Activated CD4-positive, alpha-beta T cell treated with anti-CD3 and anti-CD28 coated beads, Interleukin-2, amount 10 ng/mL, durations not matched to agents 24 days and 14 days (primary cell): ENCODE measurements around the gene PPP1R9B. TPM values are rescaled to one million over a fixed set of nuclear protein-coding genes. Genes with fewer than 3 reads are reported as not detected.

Experiments used
- DNase-seq: peaks from one replicate; pipeline ENCODE4 v3.0.0; 2022
- H3K27ac Mint-ChIP-seq: one replicate; pipeline ENCODE4 v1.8.0; 2022; ENCODE audit warnings: mild to moderate bottlenecking, mixed read lengths
- H3K27me3 Mint-ChIP-seq: one replicate; pipeline ENCODE4 v1.8.0; 2022; ENCODE audit warnings: mixed read lengths
- H3K36me3 Mint-ChIP-seq: one replicate; pipeline ENCODE4 v1.8.0; 2022; ENCODE audit warnings: low read depth, mild to moderate bottlenecking, mixed read lengths
- H3K4me1 Mint-ChIP-seq: one replicate; pipeline ENCODE4 v1.8.0; 2021; ENCODE audit warnings: mixed read lengths
- H3K4me3 Mint-ChIP-seq: one replicate; pipeline ENCODE4 v1.8.0; 2022; ENCODE audit warnings: mild to moderate bottlenecking, moderate library complexity, mixed read lengths
- H3K9me3 Mint-ChIP-seq: one replicate; pipeline ENCODE4 v1.8.0; 2021; ENCODE audit warnings: mixed read lengths
- intact Hi-C: fragments of 100-400 bp; cut with micrococcal nuclease; formaldehyde crosslinking; loops from one replicate; pipeline ENCODE4 v1.15.1; 2023
- total RNA-seq: library from RNA; stranded (reverse); gene quantifications from 2 replicates; pipeline ENCODE4 v1.2.3, GENCODE V29; 2022

Gene PPP1R9B
- total RNA-seq, 1 donor from 2014 or later: 91.3 TPM

DNA sequence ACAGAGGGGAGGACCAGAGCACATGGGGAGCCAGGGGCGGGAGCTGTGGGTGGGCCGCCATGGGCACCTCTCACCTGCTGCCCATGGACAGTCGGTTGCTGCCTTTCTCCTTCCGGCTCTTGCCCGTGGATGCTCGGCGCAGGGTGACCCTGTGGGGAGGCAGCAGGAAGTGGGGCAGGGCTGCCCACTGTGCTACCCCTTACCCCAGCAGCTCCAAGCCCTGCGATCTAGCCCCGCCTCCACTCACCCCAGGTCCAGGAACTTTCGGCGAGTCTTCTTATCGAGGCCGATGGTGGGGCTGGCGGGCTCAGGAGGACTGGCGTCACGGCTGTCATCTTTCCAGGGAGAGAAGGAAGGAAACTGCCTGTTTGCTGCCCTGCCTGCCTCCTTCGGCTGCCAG, 34.7 kb downstream of the PPP1R9B start:
- Mint-ChIP-seq H3K9me3 (no peaks in the 10 kb centered on the region), H3K27me3 (peaks cover 47% of the 10 kb centered on the region), H3K4me3 (no peak overlapping the region), H3K36me3 (no peaks in the 10 kb centered on the region), H3K27ac (no peak overlapping the region), H3K4me1 (peaks cover 10% of the 10 kb centered on the region)
- intact Hi-C loops: loop anchor here (2.0 kb wide), 1 partner anchor 25 kb away; no protein-coding TSS in a partner anchor
- DNase-seq: no peak

DNA sequence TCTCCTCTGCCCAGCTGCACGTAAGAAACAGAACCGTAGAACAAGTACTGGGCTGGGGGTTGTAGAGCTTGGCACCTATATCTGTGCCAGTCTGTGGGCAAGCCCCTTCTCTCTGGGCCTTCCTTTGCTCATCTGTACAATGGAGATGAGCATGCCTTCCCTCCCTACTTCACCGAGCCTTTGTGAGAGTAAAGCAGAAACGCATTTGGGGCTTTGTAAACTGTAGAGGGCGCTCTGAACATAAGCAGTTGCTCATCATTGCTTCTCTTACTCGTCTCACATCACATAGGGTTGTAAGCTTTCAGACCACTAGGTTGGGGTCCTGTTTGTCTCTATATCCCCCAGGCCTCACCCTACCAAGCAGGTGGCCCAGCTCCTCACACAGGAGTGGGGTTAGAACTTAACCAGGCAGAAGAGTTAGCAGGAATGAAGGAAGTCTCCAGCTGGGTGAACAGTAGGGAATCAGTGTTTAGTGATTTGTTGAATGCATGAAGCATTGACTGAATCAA, 35.6 kb downstream of the PPP1R9B start:
- H3K27me3 Mint-ChIP-seq: peaks cover 38% of the 10 kb centered on the region
- peak; percentile 86 for DNase-seq
- intact Hi-C loops: no loop called here
- no peaks in the 10 kb centered on the region for H3K9me3 Mint-ChIP-seq
- no peaks in the 10 kb centered on the region for H3K36me3 Mint-ChIP-seq
- no peak overlapping the region for H3K27ac Mint-ChIP-seq
- peaks cover 10% of the 10 kb centered on the region for H3K4me1 Mint-ChIP-seq
- H3K4me3 Mint-ChIP-seq: no peak overlapping the region

DNA sequence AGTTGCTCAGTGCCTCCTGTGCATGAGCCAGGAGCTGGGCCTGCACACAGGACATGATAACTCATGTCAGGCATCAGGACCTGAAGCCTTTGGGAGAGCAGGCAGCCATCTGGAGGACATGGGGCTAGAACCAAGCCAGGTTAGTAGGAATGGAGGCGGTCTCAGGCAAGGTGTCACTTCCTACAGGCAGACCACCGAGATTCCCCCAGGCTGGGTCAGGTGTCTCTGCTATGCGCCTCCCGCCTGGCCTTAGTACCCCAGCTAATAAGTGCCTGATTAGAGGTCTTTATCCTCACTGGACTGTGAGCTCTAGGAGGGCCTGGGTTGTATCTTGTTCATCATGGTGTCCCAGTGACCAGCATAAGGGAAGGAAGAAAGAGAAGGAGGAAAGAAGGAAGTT, 36.1 kb downstream of the PPP1R9B start:
- Mint-ChIP-seq H3K4me3 (no peak overlapping the region), H3K27me3 (peaks cover 33% of the 10 kb centered on the region), H3K9me3 (no peaks in the 10 kb centered on the region), H3K27ac (no peak overlapping the region), H3K4me1 (peaks cover 10% of the 10 kb centered on the region), H3K36me3 (no peaks in the 10 kb centered on the region)
- DNase-seq: no peak
- intact Hi-C loops: no loop called here

DNA sequence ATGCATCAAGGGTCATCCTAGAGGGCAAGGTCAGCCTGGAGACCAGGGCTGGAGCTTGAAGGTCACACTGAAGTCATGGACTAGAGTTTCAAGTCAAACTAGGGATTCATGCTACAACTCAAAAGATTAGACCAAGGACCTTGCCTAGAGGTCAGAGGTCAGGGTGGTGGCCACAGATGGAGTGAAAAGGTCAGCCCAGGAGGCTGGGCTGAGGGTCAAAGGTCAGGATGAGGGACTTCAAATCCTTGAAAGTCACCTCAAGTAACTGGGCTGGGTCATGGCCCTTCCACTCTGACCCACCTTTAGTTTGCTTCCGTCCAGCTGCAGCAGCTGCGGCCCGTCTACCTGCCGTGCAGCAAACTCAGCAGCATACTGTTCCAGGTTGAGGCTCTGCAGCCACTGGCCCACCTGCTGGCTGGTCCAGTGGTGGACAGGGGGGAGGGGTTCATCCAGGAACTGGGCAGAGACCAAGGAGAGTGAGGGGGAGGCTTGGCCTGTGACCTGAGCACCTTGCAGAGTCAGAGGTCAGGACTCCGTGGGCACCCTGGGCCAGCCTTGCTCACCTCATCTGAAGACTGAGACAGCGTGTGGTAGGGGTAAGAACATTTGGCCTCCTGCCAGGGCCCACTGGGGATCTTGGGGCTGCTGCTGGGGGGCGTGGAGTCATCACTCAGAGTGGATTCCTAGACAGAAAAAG, 36.7 kb downstream of the PPP1R9B start:
- Mint-ChIP-seq H3K9me3 (no peaks in the 10 kb centered on the region), H3K27ac (no peak overlapping the region), H3K36me3 (no peaks in the 10 kb centered on the region), H3K27me3 (peaks cover 29% of the 10 kb centered on the region), H3K4me3 (no peak overlapping the region), H3K4me1 (peaks cover 10% of the 10 kb centered on the region)
- intact Hi-C loops: no loop called here
- no peak for DNase-seq

DNA sequence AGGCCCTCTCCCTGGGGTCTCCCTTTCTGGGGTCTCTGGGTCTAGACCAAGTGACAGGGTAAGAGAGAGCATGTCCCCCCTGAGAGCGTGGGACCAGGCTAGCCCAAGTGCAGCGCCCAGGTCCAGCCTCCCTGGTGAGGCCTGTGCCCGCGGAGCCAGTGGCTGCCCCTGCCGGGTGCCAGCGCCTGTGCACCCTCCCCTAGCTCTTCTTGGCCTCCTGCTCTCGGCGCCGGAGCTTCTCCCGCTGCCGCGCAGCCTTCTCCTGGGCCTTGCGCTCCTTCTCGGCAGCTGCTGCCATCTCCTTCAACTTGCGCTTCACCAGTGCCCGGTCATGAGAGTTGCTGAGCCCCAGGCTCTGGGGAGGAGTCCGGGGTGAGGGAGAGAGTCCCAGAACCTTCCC, 37.8 kb downstream of the PPP1R9B start:
- Mint-ChIP-seq H3K36me3 (peaks cover 1% of the 10 kb centered on the region), H3K9me3 (no peaks in the 10 kb centered on the region), H3K27me3 (peaks cover 20% of the 10 kb centered on the region), H3K27ac (no peak overlapping the region), H3K4me3 (no peak overlapping the region), H3K4me1 (peaks cover 10% of the 10 kb centered on the region)
- DNase-seq: no peak
- intact Hi-C loops: no loop called here

DNA sequence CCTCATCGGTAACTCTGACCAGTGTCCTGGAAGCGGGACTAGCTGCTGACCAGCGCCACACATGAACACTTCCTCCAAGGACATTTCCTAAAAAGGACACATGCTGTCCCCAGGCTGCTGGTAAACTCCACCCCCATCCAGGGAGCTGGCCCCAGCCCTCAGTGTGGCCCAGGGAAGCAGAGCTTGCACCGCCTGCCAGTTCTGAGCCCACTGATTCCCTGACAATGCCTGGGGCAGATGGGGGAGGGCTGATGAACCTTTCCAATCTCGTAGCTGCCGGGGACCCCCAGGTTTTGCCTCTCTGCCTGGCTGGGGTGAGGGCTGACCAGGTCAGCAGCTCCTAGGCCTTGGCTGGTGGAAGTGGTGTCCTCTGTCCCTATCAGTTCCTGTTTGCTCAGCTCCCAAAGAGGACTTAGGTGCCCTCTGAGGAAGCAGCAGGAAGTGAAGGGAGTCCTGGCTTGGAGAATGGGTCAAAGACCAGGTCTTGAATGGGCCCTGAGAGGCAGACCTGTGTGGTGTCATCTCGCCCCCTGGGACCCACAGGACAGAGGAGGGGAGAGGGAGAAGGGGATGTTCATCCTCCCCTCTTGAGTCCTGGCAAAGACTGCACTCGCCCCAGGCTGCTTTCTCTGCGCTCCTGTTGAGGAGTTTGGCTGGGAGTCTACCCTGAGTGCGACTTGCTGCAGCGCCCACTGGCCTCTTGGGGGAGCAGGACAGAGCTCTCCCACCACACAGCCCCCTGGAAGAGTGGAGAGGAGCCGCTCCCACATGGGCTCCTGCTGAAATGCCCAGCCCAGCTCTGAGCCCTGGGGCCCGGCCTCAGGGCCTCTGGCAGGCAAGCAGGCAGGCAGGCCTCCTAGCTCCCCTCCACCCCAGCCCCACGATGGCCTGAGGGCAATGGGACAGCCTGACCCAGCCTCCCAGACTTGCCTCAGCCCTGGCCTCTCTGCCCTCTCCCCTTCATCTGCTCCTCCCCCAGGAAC, 38.5 kb downstream of the PPP1R9B start:
- intact Hi-C loops: no loop called here
- peaks cover 1% of the 10 kb centered on the region for H3K36me3 Mint-ChIP-seq

DNA sequence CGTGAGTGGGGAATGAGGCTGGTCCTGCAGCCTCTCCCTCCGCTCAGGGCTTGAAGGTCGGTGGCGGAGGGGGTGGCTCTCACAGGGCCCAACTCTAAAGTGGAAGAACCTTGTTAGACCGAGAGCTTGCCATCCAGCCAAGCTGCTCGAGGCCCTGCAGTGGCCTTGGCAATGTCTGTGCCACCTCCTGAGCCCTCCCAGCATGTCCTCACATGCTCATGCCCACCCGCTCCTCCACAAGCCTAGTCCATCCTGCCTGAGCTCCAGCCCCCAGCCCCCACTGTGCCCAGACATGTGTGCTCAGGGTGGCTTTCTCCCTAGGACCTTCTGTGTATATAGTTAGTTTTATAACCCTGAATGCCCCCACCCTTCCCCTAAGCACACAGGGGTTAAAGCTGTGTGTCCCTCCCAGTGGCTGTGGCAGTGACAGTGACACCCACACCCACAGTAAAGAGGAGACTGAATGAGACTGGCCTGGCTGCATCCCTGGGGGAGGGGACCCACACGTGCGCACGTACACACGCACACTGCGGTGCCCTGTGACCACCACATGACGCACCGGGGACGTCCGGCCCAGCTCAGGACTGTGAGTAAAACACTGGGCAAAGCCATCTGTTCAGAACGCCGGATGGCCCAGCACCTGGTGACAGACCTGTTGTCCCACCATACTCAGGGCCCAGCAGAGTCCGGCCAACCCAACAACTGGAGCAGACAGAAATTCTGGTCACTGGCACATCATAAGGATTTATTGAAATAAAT, 39.7 kb downstream of the PPP1R9B start:
- Mint-ChIP-seq H3K27ac (no peak overlapping the region), H3K27me3 (peaks cover 6% of the 10 kb centered on the region), H3K9me3 (no peaks in the 10 kb centered on the region), H3K4me1 (peaks cover 3% of the 10 kb centered on the region), H3K4me3 (no peak overlapping the region), H3K36me3 (peaks cover 1% of the 10 kb centered on the region)
- DNase-seq: no peak
- intact Hi-C loops: no loop called here

More for the DNA sequence above, 38.5 kb downstream of the PPP1R9B start:
- Mint-ChIP-seq H3K27me3 (peaks cover 16% of the 10 kb centered on the region), H3K4me1 (peaks cover 7% of the 10 kb centered on the region), H3K27ac (no peak overlapping the region), H3K4me3 (no peak overlapping the region), H3K9me3 (no peaks in the 10 kb centered on the region)
- DNase-seq: no peak

DNA sequence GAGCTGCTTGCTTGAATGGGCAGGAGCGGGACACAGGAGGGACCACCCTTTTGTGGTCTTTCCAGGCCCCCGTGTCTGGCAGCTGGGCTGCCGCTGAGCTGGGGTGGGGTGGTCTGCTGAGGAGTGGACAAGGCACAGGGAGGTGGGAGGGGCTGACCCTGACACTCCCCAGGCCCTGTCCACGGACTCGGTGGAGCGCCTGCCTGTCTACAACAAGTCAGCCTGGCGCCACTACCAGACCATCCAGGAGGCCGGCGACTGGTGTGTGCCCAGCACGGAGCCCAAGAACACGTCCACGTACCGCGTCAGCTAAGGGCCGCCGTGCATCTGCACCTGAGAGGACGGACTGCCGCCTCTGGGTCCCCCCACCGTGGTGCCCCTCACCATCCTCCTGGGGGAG, 40.7 kb downstream of the PPP1R9B start:
- intact Hi-C loops: no loop called here
- Mint-ChIP-seq H3K27ac (no peak overlapping the region), H3K36me3 (peaks cover 1% of the 10 kb centered on the region), H3K4me1 (no peaks in the 10 kb centered on the region), H3K27me3 (no peaks in the 10 kb centered on the region), H3K4me3 (no peak overlapping the region), H3K9me3 (no peaks in the 10 kb centered on the region)
- DNase-seq: no peak

DNA sequence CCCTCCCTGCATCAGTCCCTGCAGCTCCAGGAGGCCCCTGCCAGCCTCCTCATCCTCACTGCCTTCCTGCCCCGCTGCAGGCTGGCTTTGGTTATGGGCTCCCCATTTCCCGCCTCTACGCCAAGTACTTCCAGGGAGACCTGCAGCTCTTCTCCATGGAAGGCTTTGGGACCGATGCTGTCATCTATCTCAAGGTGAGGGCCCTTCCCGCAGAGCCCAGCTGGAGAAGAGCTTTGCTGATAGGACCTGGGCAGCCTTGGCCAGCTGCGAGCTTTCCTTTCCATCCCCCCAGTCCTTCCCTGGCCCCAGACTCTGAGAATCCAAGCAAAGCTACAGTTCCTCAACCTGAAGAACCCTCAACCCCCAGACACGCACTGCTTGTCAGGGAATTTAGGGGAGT, 41.3 kb downstream of the PPP1R9B start:
- no peak for DNase-seq
- Mint-ChIP-seq H3K9me3 (no peaks in the 10 kb centered on the region), H3K4me1 (no peaks in the 10 kb centered on the region), H3K4me3 (no peak overlapping the region), H3K27me3 (no peaks in the 10 kb centered on the region), H3K36me3 (peaks cover 1% of the 10 kb centered on the region), H3K27ac (no peak overlapping the region)
- intact Hi-C loops: no loop called here

DNA sequence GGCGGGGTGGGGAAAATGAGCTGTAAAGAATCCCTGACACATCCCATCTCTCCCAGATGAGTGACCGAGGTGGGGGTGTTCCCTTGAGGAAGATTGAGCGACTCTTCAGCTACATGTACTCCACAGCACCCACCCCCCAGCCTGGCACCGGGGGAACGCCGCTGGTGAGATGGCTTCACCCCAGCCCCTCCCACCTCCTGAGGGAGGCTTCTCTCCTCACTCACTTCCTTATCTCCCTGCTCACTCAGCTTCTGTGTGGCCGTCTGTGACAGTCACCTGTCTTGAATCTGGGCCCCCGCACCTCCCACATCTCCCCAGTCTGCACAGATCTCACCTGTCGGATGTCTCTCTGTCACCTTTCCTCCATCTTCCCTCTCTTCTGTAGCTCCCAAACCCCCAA, 41.9 kb downstream of the PPP1R9B start:
- no peak for DNase-seq
- Mint-ChIP-seq H3K4me3 (no peak overlapping the region), H3K9me3 (no peaks in the 10 kb centered on the region), H3K27ac (no peak overlapping the region), H3K4me1 (no peaks in the 10 kb centered on the region), H3K36me3 (peaks cover 1% of the 10 kb centered on the region), H3K27me3 (no peaks in the 10 kb centered on the region)
- intact Hi-C loops: no loop called here

DNA sequence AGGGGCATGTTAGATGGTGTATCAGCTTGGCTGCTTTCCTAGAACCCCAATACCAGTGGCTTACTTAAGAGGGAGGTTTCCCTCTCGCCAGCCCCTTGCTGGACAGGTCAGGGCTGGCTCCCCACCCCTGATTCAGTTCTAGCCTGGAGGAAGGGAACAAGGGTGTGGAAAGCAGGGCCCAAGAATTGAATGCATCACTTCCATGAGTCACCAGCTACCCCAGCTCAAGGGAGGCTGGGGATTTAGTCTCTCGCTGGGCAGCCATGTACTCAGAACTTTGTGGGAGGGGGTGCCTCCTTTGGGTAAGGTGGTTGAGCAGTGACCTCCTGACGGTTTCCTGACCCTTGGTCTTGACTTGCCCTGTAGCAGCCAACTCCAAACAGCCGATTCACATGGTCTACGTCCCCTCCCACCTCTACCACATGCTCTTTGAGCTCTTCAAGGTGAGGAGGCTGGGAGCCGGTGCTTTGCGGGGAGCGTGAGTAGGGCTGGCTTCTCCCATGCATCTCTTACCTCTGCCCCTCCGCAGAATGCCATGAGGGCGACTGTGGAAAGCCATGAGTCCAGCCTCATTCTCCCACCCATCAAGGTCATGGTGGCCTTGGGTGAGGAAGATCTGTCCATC, 42.6 kb downstream of the PPP1R9B start:
- Mint-ChIP-seq H3K4me3 (no peak overlapping the region), H3K4me1 (no peaks in the 10 kb centered on the region), H3K9me3 (no peaks in the 10 kb centered on the region), H3K27ac (no peak overlapping the region), H3K27me3 (no peaks in the 10 kb centered on the region), H3K36me3 (peaks cover 1% of the 10 kb centered on the region)
- intact Hi-C loops: no loop called here
- DNase-seq: no peak

DNA sequence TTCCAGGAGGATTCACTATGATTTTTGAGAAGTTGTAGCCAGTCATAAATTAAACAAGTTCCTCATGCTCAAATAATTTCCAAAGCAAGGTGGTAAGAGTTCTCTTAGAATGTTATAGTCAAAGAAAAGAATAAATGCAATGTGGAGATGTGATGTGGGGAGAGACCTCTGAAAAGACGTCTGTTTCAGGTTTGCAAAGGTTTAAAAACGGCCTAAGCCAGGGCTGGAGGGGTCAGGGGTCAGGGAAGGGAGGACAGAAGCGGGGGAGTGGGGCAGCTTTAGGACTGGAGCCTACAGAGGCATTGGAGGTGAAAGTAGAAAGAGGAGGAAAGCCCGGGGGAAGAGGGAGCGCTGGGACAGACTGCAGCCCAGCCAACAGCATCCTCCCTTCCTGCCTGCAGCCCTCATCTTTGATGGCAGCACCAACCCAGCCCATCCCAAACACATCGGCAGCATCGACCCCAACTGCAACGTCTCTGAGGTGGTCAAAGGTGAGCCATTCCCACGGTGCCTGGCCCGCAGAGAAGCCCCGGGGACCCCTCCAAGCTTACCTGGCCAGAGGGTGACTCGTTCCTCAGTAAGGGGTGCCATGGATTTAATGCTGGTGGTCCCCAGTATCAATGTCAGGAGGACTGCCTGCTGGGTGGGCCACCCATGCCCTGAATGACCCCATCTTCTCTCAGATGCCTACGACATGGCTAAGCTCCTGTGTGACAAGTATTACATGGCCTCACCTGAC, 43.9 kb downstream of the PPP1R9B start:
- intact Hi-C loops: no loop called here
- H3K27ac Mint-ChIP-seq: no peak overlapping the region
- peaks cover 1% of the 10 kb centered on the region for H3K36me3 Mint-ChIP-seq
- no peak overlapping the region for H3K4me3 Mint-ChIP-seq
- no peak for DNase-seq
- no peaks in the 10 kb centered on the region for H3K9me3 Mint-ChIP-seq
- no peaks in the 10 kb centered on the region for H3K4me1 Mint-ChIP-seq
- H3K27me3 Mint-ChIP-seq: no peaks in the 10 kb centered on the region

DNA sequence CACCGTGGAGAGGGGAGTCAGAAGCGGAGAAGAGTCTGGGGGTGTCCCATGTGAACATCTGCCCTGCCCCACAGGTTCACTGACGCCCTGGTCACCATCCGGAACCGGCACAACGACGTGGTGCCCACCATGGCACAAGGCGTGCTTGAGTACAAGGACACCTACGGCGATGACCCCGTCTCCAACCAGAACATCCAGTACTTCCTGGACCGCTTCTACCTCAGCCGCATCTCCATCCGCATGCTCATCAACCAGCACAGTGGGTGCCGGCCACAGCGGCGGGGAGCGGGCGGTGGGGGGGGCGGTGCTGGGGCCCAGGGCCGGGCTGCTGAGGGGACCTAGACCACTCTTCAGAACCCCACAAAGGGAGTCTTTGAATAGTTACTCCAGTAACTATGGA, 44.7 kb downstream of the PPP1R9B start:
- no peak overlapping the region for H3K27ac Mint-ChIP-seq
- no peak overlapping the region for H3K4me3 Mint-ChIP-seq

More for the DNA sequence above, 44.7 kb downstream of the PPP1R9B start:
- DNase-seq: no peak
- Mint-ChIP-seq H3K4me1 (no peaks in the 10 kb centered on the region), H3K9me3 (no peaks in the 10 kb centered on the region), H3K36me3 (peaks cover 1% of the 10 kb centered on the region), H3K27me3 (no peaks in the 10 kb centered on the region)
- intact Hi-C loops: no loop called here
